ENCODE data around the gene DBNL.

Gene DBNL

GRCh38 chr7:44078521-44078920 is 34.0 kb downstream of the DBNL start:
- no peak for DNase-seq (ENCODE audit: low spot score)

DNA sequence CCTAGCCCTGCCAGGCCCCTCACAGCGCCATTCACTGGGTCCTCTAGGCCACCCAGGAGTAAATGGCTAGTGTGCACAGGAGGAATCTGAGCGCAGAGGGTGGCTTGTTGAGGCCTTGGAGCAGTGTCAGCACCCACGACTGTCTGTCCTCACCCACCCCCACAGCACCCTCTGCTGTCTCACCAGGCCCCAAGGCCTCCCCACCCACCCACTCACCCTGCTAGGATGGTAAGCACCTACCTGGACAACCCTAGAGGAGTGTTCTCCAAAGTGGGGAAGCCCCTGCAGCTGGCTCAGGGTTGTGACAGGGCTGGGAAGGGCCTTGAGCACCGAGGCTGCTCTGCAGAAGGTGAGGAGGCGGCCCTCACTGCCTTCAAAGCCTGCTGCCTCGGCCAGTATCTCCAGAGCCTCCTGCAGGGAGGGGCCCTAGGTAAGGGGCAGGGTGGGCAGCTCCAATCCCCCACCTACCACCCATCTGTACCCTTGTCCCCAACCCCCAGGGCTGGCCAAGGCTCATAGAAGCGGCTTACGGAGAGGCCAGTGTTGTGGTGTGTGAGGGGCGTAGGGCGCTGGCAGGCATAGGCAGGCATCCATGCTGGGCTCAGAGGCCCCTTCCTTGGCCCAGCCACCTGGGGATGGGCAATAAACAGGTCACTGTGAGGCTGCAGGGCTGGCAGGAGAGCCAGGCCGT is 35.0 kb downstream of the DBNL start:
- no peak for DNase-seq (ENCODE audit: low spot score)

GRCh38 chr7:44080118-44080517 is 35.6 kb downstream of the DBNL start:
- DNase-seq (ENCODE audit: low spot score), result no peak

DNA sequence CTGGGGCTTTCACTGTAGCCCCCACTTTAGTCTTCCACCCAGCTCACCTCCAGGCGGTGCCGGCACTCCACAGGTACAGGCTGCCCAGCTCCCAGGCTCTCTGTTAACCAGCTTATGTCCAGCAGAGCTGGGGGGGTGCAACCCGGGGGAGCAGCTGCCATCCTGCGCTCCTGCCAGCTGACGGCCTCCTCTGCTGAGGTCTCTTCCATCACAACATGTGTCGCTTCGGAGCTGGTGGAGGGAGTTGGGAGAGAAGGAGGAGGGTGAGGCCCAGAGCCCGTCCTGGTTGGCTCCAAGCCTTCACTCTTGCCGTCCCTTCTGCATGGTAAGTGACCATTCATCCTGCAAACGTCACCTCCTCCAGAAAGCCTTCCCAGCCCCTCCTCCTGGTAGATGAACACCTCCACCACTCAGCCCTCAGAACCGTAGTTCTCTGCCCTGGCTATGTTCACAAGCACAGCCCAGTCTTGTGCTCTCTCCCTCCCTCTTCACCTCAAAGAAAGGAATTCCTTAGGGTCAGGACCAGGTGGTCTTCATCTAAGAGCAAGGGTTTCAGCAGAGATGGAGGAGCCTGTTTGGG is 36.3 kb downstream of the DBNL start:
- no peak for DNase-seq (ENCODE audit: low spot score)

- no peak for DNase-seq (ENCODE audit: low spot score)
These were observed 36.8 kb downstream of the DBNL start for GRCh38 chr7:44081266-44081748.

- DNase-seq (ENCODE audit: low spot score), result peak; percentile 99
These were observed 38.2 kb downstream of the DBNL start for GRCh38 chr7:44082541-44083207.

GRCh38 chr7:44083796-44084195 is 39.3 kb downstream of the DBNL start:
- no peak for DNase-seq (ENCODE audit: low spot score)

GRCh38 chr7:44084701-44085100 is 40.2 kb downstream of the DBNL start:
- no peak for DNase-seq (ENCODE audit: low spot score)

GRCh38 chr7:44085546-44085945 is 41.0 kb downstream of the DBNL start:
- no peak for DNase-seq (ENCODE audit: low spot score)

GRCh38 chr7:44086627-44087026 is 42.1 kb downstream of the DBNL start:
- DNase-seq (ENCODE audit: low spot score), result no peak

DNA sequence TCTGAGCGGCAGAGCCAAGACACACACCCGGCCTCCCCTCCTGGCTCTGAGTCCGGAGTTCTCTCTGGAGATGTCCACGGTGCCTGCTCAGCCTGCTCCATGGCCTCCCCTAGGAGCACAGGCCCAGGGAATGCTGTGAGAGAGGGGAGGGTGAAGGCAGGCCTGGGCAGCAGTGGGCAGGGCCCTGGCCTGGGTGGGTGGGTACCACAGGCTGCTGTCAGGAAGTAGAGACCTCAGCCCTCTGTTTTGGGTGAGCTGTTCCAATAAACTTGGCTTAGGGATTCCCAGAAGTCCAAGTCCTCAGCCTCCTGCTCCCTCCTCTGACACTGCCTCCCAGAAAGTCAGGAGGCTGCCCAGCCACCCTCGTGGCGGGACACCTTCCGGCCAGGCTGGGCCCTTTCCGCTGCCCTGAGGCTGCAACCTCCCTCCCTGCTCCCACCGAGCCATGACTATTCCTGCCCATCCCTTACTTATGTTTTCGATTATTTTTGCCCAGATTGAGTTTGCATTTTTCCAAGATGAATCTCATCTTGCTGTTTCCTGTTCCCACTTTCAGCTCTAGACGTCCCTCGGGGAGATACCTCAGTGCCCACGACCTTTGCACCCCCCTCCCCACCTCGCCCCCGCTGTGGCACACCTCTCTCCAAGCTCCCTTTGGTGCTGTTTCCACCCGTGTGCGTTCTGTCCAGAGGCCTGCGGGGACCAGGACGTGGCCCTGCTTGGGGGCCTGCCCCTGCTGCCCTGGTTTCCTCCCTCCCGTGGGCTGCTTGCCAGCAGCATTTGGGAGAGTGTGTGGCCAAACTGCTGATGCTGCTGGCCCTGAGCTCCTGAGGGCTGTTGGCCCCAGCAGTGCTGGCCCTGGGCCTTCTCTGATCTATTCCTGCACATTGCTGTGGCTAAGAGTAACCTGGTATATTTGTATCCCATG is 43.7 kb downstream of the DBNL start:
- DNase-seq (ENCODE audit: low spot score), result no peak

GRCh38 chr7:44093102-44093641 is 48.7 kb downstream of the DBNL start:
- no peak for DNase-seq (ENCODE audit: low spot score)

DNA sequence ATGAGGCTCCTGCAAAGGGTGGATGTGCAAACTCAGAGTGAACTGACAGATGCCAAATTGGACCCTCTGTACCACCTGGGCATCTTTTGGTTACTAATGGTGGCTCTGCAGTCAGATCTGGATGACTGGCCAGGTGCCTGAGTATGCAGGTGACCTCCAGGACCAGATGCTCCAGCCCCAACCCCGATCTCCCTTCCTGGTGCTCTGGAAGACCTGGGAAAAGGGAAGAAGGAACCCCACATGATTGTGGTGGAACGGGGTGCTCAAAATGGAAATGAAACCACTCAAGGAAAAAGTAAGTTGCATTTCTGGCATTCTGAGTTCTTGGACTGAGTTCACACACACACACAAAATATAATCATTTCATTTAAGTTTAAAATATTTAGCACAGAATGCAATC is 49.9 kb downstream of the DBNL start:
- no peak for DNase-seq (ENCODE audit: low spot score)

GRCh38 chr7:44094883-44095592 is 50.5 kb downstream of the DBNL start:
- DNase-seq (ENCODE audit: low spot score), result no peak

DNA sequence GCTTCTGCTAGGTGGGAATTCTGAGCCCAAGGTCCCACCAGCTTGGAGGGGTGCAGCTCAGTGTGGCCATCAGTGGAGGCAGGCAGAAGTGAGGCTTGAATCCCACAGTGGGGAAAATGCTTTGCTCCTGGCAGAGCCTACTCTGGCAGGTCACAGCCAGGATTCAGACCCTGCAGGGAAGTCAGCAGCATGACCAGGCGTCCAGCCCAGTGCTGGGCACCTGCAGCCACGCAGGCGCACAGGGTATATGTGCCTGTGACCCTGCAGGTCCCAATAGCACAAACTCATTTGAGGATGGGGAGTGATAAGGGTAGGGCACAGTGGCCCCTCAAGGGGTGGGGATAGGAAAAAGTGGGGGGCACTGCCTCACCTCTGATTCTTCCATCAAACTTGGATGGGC is 51.3 kb downstream of the DBNL start:
- no peak for DNase-seq (ENCODE audit: low spot score)

- DNase-seq (ENCODE audit: low spot score), result no peak
These were observed 51.9 kb downstream of the DBNL start for GRCh38 chr7:44096326-44096881.

DNA sequence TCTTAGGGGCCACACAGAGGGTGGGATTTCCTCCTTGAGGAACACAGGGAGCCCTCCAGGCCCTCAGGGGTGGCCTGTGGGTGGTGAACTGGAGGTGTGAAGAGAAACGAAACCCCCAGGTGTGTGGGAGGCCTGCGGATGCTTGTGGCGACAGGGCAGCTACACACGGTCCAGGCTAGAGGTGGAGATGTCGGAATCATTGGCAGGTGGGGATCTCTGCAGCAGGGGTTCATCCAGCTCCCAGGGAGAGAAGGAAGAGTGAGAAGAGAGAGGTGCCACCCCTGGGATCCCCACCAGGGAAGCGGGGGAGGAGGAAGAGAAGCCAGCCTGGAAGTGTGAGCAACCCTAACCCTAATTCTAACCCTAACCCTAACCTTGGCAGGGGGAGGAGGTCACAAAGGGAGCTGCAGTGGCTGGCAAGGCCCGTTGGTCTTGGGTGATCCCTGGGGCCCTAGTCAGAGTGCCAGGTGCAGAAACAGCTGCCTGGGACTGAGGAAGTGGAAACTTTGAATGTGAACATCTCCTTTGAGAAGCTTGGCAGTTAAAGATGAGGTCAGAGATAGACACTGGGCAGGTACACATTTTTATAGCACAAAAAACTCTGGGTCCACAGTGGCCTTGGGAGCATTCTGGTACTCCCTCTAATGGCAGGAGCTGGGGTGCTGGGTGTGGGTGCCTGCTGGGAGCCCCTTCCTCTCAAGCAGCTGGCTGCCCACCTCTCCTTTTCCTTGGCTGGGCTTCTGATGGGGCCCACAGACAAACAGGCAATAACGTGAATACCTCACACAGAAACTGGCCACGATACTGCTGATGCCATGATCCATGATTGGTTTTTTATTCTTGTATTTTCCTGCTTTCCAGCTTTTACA is 52.8 kb downstream of the DBNL start:
- no peak for DNase-seq (ENCODE audit: low spot score)

GRCh38 chr7:44098092-44099068 is 53.9 kb downstream of the DBNL start:
- DNase-seq (ENCODE audit: low spot score), result no peak

- DNase-seq (ENCODE audit: low spot score), result no peak
These were observed 55.2 kb downstream of the DBNL start for GRCh38 chr7:44099669-44100068.

Measured in ecto neural progenitor cell (in vitro differentiated cells).